Islet precursor cell (in vitro differentiated cells): ENCODE data around the gene ASL.
"Not testable (repeated sequence)": the region's sequence is repeated elsewhere in the genome, so short reads cannot be mapped to it uniquely, and the experiment has no call there.

Experiments used
- DNase-seq: peaks from one replicate; pipeline ENCODE4 v3.0.0-alpha.2; 2018

Gene ASL

GRCh38 chr7:66076462-66077329 is 1.1 kb downstream of the ASL start:
- no peak for DNase-seq

GRCh38 chr7:66078067-66078466 is 2.4 kb downstream of the ASL start:
- DNase-seq = no peak

GRCh38 chr7:66082083-66082482 is 6.5 kb downstream of the ASL start:
- no peak for DNase-seq

GRCh38 chr7:66082886-66083415 is 7.3 kb downstream of the ASL start:
- DNase-seq = no peak

GRCh38 chr7:66083677-66084076 is 8.1 kb downstream of the ASL start:
- no peak for DNase-seq

DNA sequence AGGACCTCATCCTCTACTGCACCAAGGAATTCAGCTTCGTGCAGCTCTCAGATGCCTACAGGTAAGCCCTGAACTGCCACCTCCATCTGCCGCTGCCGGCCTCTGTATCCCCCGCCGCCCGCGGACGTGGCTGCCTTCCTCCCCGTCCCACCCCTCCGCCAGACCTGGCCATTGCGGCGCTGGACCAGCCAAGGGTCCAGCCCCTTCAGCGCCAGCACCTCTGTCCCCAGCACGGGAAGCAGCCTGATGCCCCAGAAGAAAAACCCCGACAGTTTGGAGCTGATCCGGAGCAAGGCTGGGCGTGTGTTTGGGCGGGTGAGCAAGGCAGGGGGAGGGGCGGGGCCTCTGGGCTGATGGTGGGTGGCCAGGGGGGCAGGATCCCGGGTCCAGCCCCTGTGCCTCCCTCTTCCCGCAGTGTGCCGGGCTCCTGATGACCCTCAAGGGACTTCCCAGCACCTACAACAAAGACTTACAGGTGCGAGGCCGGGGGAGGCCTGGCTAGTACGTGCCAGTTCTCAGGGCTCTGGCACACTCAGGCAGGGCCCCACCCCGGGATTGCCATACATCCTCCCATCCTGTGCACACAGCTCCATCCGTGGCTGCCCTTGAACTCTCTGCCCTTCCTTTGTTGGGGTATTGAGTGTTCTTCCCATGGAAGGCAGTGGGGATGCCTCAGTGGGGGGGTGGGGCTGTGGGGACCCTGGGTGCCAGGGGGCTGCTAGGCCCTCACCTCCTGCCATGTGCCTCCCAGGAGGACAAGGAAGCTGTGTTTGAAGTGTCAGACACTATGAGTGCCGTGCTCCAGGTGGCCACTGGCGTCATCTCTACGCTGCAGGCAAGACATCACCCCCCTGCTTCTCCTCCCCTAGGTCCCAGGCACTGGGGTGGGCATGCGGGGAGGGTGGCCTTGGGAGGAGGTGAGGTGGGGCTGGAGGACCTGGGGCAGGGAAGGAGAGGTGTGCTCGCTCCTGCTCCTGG is 13.5 kb downstream of the ASL start:
- no peak for DNase-seq

DNA sequence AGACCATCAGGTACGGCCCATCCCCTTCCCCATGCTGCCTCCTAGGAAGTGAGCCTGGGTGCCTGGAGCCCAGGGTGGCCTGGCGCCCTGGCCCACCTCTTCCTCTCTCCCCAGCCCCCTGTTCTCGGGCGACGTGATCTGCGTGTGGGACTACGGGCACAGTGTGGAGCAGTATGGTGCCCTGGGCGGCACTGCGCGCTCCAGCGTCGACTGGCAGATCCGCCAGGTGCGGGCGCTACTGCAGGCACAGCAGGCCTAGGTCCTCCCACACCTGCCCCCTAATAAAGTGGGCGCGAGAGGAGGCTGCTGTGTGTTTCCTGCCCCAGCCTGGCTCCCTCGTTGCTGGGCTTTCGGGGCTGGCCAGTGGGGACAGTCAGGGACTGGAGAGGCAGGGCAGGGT is 17.0 kb downstream of the ASL start:
- DNase-seq = no peak

DNA sequence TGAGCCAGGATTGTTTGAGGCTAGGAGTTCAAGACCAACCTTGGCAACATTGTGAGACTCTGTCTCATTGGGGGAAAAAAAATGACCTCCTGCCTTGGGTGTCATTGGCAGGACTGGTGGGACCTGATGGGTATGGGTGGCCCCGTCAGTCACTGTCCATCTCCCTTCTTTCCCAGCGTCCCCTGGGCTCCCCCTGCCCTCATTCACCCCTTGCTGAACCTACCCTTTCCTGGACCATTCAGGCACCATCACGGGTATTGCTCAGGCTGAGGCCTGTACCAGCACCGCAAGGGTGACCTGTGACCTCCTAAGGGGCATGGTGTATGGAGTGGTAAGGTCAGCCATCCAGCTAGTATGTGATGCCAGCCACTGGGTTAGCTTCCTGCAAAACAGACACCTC is 19.4 kb downstream of the ASL start:
- no peak for DNase-seq

- no peak for DNase-seq
Measured at GRCh38 chr7:66099232-66099550, 23.6 kb downstream of the ASL start.

DNA sequence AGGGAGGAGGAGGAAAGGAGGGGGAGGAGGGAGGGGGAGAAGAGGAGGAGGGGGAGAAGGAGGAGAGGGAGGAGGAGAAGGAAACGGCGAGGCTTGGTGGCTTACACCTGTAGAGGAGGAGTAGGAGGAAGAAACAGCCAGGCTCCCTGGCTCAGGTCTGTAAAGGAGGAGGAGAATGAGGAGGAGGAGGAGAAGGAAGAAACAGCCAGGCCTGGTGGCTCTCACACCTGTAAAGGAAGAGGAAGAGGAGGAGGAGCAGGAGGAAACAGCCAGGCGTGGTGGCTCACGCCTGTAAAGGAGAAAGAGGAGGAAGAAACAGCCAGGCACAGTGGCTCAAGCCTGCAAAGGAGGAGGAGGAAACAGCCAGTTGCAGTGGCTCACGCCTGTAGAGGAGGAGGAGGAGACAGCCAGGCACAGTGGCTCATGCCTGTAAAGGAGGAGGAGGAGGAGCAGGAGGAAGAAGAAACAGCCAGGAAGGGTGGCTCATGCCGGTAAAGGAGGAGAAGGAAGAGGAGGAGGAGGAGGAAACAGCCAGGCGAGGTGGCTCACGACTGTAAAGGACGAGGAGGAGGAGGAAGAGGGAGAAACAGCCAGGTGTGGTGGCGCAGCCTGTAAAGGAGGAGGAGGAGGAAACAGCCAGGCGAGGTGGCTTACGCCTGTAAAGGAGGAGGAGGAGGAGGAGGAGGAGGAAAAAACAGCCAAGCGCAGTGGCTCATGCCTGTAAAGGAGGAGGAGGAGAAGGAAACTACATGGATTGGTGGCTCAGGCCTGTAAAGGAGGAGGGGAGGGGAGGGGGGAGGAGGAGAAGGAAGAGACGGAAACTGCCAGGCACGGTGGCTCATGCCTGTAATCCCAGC is 24.2 kb downstream of the ASL start:
- peak; percentile 94 for DNase-seq

DNA sequence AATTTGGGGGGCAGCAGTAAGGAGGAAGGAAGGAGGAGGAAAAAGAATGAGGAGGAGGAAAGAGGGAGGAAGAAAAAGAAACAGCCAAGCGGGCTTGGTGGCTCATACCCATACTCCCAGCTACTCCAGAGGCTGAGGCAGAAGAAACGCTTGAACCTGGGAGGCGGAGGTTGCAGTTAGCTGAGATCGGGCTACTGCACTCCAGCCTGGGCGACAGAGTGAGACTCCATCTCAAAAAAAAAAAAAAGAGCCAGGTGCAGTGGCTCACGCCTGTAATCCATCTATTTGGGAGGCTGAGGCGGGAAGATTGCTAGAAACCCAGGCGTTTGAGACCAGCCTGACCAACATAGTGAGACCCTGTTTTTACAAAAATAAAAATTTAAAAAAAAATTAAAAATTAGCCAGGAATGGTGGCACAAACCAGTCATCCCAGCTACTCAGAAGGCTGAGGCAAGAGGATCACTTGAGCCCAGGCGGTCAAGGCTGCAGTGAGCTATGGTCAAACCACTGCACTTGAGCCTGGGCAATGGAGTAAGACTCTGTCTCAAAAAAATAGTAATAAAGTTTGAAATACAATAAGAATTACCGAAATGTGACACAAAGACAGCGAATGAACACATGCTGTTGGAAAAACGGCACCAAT is 24.9 kb downstream of the ASL start:
- no peak for DNase-seq

- DNase-seq = not testable (repeated sequence)
Measured at GRCh38 chr7:66102168-66102567, 26.5 kb downstream of the ASL start.

GRCh38 chr7:66103994-66104393 is 28.4 kb downstream of the ASL start:
- not testable (repeated sequence) for DNase-seq

DNA sequence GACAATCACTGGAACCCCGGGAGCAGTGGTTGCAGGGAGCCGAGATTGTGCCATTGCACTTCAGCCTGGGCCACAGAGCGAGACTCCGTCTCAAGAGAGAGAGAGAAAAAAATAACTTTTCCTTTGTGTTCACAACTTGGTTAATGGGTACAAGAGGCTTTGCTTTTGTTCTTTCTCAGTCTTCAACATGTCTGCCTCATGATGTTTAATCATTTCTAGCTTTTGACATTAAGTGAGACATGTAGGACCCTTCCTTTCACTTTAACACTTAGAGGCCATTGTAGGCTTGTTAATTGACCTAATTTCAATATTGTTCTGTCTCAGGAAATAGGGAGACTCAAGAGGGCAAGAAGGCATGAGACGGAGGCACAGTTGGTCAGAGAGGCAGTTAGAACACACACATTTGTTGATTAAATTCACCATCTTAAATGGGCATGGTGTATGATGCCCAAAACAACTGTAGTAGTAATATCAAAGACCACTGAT is 29.7 kb downstream of the ASL start:
- DNase-seq = no peak

DNA sequence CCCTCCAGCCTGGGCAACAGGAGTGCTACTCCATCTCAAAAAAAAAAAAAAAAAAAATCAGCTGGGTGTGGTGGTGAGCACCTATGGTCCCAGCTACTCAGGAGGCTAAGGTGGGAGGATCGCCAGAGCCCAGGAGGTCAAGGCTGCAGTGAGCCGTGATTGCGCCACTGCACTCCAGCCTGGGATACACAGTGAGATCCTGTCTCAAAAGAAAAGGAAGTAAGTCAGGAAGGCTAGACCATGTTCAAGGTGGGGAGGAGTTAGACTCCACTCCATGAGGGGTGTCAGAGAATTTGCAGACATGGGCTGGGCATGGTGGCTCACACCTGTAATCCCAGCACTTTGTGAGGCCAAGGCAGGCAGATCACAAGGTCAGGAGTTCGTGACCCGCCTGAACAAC is 32.8 kb downstream of the ASL start:
- not testable (repeated sequence) for DNase-seq

GRCh38 chr7:66110856-66111255 is 35.2 kb downstream of the ASL start:
- DNase-seq = peak; percentile 94

DNA sequence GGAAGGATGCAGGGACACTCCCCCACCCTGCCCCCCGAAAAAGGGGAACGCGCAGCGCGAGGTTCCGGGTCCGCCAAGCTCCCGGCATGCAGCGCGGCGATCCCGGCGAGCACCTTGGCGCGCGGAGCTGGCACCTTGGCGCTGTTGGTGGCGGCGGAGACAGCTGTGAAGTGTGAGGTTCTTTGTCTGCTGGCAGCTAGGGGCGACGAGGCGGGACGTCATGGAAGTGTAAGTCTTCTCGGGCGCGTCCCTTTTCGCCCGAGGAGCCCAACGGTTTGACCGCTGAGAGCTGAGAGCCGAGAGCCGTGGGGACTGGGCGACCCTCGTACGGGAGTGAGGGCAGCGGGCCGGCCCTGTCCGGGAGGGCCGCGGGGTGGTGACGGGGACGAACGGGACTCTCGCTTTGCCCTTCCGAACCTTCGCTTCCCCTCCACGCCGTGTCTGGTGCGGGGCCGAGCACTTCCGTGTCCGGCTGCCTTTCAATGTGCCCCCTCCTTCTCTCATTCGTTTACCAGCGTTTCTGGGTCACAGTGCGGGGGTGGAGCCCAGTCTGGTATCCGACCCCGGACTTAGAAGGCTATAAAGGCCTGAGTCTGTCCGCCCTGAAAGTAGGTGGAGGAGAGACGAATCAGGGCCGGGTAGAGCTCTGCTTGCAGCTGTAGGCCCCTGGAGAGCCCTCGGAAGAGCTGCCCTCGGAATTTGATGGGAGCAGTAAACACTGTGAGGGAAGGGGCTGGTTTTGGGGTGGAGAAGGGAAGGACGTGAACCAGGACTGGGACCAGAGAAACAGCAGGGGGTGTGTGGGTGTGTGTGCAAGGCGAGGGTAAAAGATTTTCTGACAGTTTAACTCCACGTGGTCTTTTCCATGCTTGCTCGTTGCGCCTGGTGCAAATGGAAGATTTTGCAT is 39.4 kb downstream of the ASL start, which contains the start of gene CRCP:
Gene CRCP, plus strand, starts transcription at position 105 of the 907 bp plus-strand sequence. Its CDS starts 116 bp downstream, at position 221.
- peak; percentile 90 for DNase-seq

GRCh38 chr7:66116680-66117420 is 41.2 kb downstream of the ASL start:
- DNase-seq = not testable (repeated sequence)

DNA sequence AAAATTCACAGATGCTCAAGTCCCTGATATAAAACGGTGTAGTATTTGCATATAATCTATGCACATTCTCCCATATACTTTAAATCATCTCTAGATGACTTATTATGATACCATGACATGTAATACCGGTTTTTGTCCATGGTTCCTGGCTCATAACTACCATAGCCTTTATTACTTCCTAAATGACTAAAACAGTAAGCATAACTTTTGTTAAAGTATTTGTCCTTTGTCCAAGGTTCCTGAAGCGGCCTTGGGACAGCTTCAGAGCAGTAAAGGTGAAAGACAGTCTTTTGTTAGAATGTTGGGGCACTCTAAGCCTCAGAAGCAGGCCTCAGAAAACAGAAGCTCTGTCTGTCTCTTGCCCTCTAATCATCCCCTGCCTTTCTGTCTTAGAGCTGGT is 43.0 kb downstream of the ASL start:
- DNase-seq = no peak
